ENCODE results near the gene MIER3. TPM values are rescaled to one million over a fixed set of nuclear protein-coding genes. Genes with fewer than 3 reads are reported as not detected.
A peak's percentile ranks its signal among the peaks of the same experiment; 100 is the strongest.

MIER3 gene
- total RNA-seq, 6 experiments from 2014 or later, result 7.3 to 14.7 (median 11.2) TPM

- ATAC-seq (no peak), DNase-seq (no peak)
These were observed 25.1 kb upstream of the MIER3 start for GRCh38 chr5:56977021-56977420.

GRCh38 chr5:56974241-56974640 lies 22.3 kb upstream of the MIER3 start:
- Histone ChIP-seq H3K36me3 (no peaks in the 10 kb centered on the region), H3K9me3 (no peaks in the 10 kb centered on the region), H3K27ac (no peak overlapping the region), H3K4me3 (no peak overlapping the region), H3K4me1 (no peaks in the 10 kb centered on the region), H3K27me3 (no peaks in the 10 kb centered on the region)
- DNase-seq, result no peak
- no peak for TF ChIP-seq CTCF (IDR thresholded peaks at IDR 0.05)
- TF ChIP-seq POLR2A (IDR thresholded peaks at IDR 0.05), result no peak
- no peak for ATAC-seq
- intact Hi-C loops (cut with DNase I), result no loop called here
- WGBS (ENCODE audit: insufficient coverage, low coverage, low lambda C conversion rate, missing lambda C conversion rate), result 47% methylated on average over 2 of the region's 2 CpGs

More at GRCh38 chr5:56977021-56977420, 25.1 kb upstream of the MIER3 start:
- no peak overlapping the region for H3K27ac ChIP-seq
- H3K4me3 ChIP-seq, result no peak overlapping the region
- no peaks in the 10 kb centered on the region for H3K27me3 ChIP-seq
- H3K9me3 ChIP-seq, result no peaks in the 10 kb centered on the region
- 93% methylated on average over 3 of the region's 3 CpGs for WGBS (ENCODE audit: insufficient coverage, low coverage, low lambda C conversion rate, missing lambda C conversion rate)
- TF ChIP-seq CTCF (IDR thresholded peaks at IDR 0.05) (no peak), POLR2A (IDR thresholded peaks at IDR 0.05) (no peak)
- intact Hi-C loops (cut with DNase I), result no loop called here
- H3K4me1 ChIP-seq, result no peaks in the 10 kb centered on the region
- H3K36me3 ChIP-seq, result no peaks in the 10 kb centered on the region

DNA sequence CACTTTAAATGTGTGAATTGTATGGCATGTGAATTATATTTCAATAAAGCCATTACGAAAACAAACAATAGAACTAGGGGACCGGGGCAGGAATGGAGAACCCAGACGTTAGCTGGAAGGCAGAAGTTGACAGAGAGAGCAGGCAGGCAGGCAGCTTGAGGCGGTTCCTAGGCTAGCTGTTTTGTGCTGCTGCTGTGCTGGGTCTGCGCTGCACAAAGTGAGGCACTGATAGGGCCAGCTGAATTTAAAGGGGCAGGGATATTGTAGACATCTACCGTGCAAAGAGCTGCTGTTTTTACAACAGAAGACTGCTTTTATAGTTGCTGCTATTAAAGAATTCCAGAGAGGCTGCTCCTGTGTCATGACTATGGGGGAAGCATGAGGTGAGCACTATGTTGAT lies 21.6 kb upstream of the MIER3 start:
- no peak overlapping the region for H3K27ac ChIP-seq
- 43% methylated on average over 4 of the region's 6 CpGs for WGBS (ENCODE audit: insufficient coverage, low coverage, low lambda C conversion rate, missing lambda C conversion rate)
- TF ChIP-seq CTCF (IDR thresholded peaks at IDR 0.05) (no peak), POLR2A (IDR thresholded peaks at IDR 0.05) (no peak)
- no peak overlapping the region for H3K4me3 ChIP-seq
- intact Hi-C loops (cut with DNase I), result no loop called here
- no peaks in the 10 kb centered on the region for H3K27me3 ChIP-seq
- no peak for ATAC-seq
- no peaks in the 10 kb centered on the region for H3K36me3 ChIP-seq
- no peaks in the 10 kb centered on the region for H3K4me1 ChIP-seq
- no peaks in the 10 kb centered on the region for H3K9me3 ChIP-seq
- DNase-seq, result no peak

DNA sequence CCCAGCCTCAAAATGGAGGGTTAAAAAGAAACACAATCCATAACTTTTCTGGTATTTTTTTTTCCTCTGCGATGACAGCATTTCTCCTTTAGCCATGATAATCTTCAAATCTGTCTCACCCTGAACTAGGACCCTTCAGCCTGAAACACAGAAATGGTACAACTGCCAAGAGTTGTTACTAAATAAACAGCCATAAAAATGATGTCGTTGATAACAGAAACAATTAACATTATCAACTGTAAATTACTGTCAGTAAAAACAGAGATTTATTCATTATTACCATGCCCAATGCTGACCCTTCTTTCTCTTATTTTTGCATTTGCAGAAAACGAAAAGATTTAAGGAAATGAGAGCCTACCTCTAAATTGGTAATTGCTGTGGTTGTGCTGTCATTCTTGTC lies 19.4 kb upstream of the MIER3 start:
- WGBS (ENCODE audit: insufficient coverage, low coverage, low lambda C conversion rate, missing lambda C conversion rate), result 51% methylated on average over 3 of the region's 3 CpGs
- H3K27ac ChIP-seq, result no peak overlapping the region
- TF ChIP-seq POLR2A (IDR thresholded peaks at IDR 0.05) (no peak), CTCF (IDR thresholded peaks at IDR 0.05) (no peak)
- intact Hi-C loops (cut with DNase I), result no loop called here
- no peak for DNase-seq
- H3K4me1 ChIP-seq, result no peaks in the 10 kb centered on the region
- H3K27me3 ChIP-seq, result no peaks in the 10 kb centered on the region
- H3K4me3 ChIP-seq, result no peak overlapping the region
- ATAC-seq, result no peak
- no peaks in the 10 kb centered on the region for H3K36me3 ChIP-seq
- H3K9me3 ChIP-seq, result no peaks in the 10 kb centered on the region

GRCh38 chr5:56964173-56964572 lies 12.2 kb upstream of the MIER3 start:
- no peak for TF ChIP-seq POLR2A (IDR thresholded peaks at IDR 0.05)
- no peak for TF ChIP-seq CTCF (IDR thresholded peaks at IDR 0.05)
- Histone ChIP-seq H3K9me3 (no peaks in the 10 kb centered on the region), H3K27me3 (no peaks in the 10 kb centered on the region), H3K36me3 (no peaks in the 10 kb centered on the region), H3K4me3 (no peak overlapping the region), H3K27ac (no peak overlapping the region), H3K4me1 (no peaks in the 10 kb centered on the region)
- WGBS (ENCODE audit: insufficient coverage, low coverage, low lambda C conversion rate, missing lambda C conversion rate), result 44% methylated on average over 2 of the region's 2 CpGs
- peak in 2 of 4 donors; percentile 61 to 66 for ATAC-seq
- intact Hi-C loops (cut with DNase I), result no loop called here
- DNase-seq, result no peak
